DND-41 (cell line): ENCODE results near the gene SPNS2.

Source experiments
- EZH2 ChIP-seq: IDR thresholded peaks from 3 replicates; pipeline ENCODE4 v1.6.1; 2012; ENCODE audit warnings: borderline replicate concordance, low read depth, mild to moderate bottlenecking, moderate library complexity, low read length, inconsistent platforms; ENCODE audit not compliant: severe bottlenecking
- TF ChIP-seq, protein P1 (sequence below): IDR thresholded peaks from 2 replicates; pipeline ENCODE4 v1.5.1; 2012; ENCODE audit warnings: borderline replicate concordance, low read length, moderate library complexity, mild to moderate bottlenecking; ENCODE audit not compliant: poor library complexity, severe bottlenecking; ENCODE audit errors: extremely low read depth

DNA sequence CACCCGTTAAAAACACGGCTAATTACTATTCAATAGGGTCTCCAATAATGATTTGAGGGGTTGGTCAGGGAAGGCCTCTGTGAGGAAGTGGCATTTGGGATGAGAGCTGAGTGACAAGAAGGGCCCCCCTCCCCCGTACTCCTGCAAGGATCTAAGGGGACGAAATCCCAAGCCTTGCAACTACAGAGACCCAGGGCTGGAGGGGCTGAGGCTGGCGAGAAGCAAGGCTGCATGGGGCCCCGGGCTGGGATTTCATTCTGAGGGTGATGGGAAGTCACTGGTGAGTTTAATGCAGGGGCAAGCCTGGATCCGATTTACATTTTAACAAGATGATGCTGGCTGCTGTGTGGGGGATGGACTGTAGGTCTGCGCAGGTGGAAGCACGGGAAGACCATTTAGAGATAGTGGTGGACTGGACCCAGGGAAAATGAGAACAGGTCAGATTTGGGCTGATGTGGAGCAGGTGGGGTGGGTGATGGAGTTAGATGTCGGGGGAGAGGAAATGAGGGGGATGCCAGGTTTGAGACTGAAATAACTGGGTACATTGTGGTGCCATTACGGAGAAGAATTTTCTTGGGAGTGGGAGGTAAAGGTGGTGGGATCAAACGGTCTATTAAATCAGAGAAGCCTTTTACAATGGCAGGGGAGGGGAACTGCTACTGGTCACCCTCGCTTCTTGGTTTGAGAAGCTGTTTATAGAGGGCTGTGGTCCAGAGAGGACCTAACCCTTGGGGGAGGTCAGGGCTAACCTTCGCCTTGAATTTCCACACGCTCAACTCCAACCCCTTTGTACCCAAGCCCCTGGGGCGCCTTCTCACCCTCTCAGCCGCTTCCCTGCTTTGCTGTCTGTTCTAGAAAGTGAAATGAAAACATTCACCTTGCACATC, 57.4 kb downstream of the SPNS2 start:
- TF ChIP-seq, protein P1, sequence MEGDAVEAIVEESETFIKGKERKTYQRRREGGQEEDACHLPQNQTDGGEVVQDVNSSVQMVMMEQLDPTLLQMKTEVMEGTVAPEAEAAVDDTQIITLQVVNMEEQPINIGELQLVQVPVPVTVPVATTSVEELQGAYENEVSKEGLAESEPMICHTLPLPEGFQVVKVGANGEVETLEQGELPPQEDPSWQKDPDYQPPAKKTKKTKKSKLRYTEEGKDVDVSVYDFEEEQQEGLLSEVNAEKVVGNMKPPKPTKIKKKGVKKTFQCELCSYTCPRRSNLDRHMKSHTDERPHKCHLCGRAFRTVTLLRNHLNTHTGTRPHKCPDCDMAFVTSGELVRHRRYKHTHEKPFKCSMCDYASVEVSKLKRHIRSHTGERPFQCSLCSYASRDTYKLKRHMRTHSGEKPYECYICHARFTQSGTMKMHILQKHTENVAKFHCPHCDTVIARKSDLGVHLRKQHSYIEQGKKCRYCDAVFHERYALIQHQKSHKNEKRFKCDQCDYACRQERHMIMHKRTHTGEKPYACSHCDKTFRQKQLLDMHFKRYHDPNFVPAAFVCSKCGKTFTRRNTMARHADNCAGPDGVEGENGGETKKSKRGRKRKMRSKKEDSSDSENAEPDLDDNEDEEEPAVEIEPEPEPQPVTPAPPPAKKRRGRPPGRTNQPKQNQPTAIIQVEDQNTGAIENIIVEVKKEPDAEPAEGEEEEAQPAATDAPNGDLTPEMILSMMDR, result no peak
- no peak for TF ChIP-seq EZH2
